ENCODE results near the gene ZNF283.

The ZNF283 gene

GRCh38 chr19:43883864-43884263, 56.7 kb downstream of the ZNF283 start, which contains the start of gene ZNF404:
TSS of gene ZNF404 (minus strand) at chr19:43883964.
- in situ Hi-C loops (cut with MboI; ENCODE audit: low pct_unique_long_range_greater_than_20kb, low sequenced_read_pairs, unreplicated experiment): no loop called here
- no peak for DNase-seq (ENCODE audit: low spot score)
- no peak for TF ChIP-seq CTCF (IDR thresholded peaks at IDR 0.05; ENCODE audit: extremely low read depth, insufficient read depth, missing control alignments)

- in situ Hi-C loops (cut with MboI; ENCODE audit: low pct_unique_long_range_greater_than_20kb, low sequenced_read_pairs, unreplicated experiment): no loop called here
- TF ChIP-seq CTCF (IDR thresholded peaks at IDR 0.05; ENCODE audit: extremely low read depth, insufficient read depth, missing control alignments): no peak
- DNase-seq (ENCODE audit: low spot score): no peak
Measured at GRCh38 chr19:43895727-43896308, 68.7 kb downstream of the ZNF283 start.

Measured in GM13977 (cell line).